Measurements from ENCODE around the gene MCTP1.

- no peak for TF ChIP-seq CTCF (IDR thresholded peaks at IDR 0.05)
- no peak for TF ChIP-seq POLR2A (IDR thresholded peaks at IDR 0.05)
These were observed 493.1 kb downstream of the MCTP1 start for GRCh38 chr5:94791829-94792228.
